ENCODE measurements around the gene KRTAP10-2.
"Not testable (repeated sequence)": the region's sequence is repeated elsewhere in the genome, so short reads cannot be mapped to it uniquely, and the experiment has no call there.

KRTAP10-2 gene

DNA sequence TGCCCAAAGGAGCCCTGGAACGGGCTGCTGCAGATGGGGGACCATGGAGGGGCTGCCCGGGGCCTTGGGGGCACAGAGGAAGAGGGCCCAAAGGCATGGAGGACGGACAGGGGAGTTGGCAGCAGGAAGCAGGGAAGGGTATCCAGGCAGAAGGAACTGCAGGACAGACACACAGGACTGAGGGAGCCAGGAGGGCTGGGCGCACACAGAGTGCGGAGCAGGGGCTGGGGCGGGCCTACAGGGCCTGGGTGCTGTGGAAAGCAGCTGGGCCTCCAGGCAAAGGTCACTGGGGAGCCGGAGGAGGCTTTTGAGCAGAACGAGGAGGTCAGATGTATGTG lies 39.4 kb downstream of the KRTAP10-2 start:
- DNase-seq = no peak

DNA sequence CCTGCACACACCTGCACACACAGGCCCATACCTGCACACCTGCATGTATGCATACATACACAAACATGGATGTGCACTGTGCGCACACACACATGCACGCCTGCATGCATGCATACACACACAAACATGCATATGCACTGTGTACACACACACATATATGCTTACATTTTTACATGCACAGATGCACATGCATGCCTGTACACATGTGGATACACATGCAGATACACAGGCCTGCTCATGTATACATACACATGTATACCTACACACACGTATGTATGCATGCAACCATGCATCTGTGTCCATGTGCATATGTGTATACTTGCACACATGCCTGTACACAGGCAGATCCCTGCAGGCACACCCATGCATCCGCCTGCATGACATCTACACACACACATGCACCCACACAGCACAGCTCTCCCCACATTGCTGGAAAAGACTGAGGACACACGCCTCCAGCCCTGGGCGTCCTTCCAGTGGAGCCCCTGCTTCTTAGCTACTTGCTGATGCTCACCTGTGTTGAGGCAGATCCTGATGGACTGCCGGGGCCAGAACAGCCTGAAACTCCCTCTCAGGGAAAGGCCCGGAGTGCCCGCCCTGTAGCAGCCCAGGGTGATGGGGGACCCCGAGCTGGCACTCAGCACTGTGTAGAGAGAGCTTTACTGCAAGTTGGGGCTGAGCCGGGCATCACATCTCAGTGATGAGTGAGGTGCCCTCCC lies 39.9 kb downstream of the KRTAP10-2 start:
- DNase-seq = no peak

DNA sequence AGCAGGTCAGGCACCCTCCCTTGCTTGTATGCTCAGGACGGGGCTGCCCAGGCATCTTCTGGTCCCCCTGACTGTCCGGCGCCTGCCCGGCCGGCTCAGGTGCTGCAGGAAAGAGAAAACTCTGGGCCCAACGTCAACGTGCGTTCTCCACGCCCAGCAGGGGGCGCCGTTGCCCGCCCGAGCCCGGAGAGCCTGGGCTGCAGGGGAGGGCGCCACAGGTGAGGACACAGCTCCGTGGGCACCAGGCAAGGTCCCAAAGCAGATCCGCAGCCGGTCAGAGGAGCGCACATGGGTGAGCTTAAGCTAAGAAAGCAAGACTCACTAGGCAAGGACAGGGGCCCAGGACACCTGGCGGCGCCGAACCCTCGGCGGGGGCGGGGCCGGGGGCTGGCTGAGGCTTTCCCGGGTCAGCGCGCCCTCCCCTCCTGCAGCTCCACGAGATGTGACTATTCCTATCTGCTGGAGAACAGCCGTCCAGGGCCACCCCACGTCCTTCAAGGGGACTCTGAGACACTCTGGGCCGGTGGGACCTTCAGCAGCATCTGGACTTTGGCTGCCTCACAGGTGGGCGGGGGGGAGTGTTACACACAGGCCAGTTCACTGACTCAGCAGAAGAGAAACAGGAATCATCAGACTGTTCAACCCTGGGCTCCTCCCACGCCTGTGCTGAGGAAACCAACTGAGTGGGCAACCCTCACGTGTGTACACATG lies 40.6 kb downstream of the KRTAP10-2 start:
- peak; percentile 83 for DNase-seq

DNA sequence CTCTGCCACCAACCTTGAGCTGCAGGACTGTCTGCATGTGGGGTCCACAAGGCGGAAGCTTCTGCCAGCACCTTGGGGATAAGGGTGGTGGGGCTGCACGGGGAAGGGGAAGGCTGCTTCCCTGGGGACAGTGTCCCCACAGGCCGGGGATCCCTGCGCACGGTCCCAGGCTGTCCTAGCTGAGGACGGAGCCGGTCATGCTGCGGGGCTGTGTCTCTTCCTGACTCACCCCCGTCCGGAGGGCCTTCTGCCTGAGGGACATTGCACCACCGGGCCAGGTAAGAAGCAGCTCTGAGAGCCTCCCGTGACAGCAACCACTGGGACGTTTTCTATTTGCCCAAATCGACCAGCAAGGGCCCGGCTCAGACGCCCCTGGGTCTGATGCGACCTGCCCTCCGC lies 41.2 kb downstream of the KRTAP10-2 start:
- DNase-seq = no peak

DNA sequence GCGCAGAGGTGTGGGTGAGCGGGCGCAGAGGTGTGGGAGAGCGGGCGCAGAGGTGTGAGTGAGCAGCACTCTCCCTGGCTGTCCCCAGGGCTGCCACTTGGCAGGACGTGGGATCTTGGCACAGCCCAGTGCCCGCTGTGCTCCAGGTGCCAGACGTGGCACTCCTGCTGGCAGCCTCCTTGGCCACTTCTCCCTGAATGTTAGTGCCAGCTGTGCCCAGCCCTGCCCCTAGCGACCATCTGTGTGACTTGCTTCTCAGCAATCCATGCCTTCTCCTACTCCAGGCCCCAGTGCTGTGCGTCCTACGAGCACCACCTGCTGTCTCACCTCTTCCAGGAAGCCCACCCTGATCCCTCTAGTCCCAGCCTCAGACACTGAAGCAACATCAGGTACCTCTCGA lies 41.8 kb downstream of the KRTAP10-2 start:
- DNase-seq = no peak

DNA sequence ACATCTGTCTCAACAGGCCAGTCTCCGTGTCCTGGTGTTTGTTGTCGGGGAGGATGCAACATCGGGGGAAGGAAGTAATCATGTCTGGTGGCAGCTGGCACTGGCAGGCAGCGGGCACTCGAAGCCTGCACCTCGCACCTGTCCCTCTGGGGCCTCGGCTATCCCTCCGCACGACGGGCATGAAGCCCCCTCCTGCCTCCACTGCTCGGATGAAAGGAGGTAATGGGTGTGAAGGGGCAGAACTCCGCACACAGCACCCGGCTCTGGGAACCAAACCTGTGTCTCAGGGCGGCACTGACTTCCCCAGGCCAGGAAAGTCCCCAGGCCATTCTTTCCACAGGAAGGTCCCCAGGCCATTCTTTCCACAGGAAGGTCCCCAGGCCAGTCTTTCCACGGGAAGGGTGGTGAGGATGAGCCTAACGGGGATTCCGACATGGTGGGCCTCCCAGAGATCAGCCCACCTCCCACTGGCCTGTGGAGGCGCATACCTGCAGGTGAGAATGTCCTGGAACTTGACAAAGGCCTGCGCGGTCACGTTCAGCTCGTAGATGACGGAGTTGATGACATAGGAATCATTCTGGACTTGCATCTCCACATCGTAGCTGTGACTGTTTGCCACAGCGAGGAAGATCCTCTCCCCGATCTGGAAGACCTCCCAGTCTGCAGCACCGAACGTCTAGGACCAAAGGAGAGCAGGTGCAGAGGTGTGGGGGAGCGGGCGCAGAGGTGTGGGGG lies 42.4 kb downstream of the KRTAP10-2 start:
- DNase-seq = no peak

DNA sequence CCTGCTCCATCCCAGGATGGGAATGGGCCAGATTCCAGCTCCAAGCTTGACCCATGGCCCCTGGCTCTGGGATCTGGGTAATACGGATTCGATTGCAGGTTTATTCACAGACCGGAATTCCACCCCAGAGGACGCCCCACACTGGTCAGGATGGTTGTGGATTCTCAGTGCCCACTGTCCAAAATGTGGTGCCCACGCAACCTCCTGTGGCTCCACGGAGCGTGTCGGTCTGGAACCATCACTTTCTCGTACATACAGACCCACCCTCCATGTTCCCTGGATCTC lies 42.9 kb downstream of the KRTAP10-2 start:
- DNase-seq = no peak

DNA sequence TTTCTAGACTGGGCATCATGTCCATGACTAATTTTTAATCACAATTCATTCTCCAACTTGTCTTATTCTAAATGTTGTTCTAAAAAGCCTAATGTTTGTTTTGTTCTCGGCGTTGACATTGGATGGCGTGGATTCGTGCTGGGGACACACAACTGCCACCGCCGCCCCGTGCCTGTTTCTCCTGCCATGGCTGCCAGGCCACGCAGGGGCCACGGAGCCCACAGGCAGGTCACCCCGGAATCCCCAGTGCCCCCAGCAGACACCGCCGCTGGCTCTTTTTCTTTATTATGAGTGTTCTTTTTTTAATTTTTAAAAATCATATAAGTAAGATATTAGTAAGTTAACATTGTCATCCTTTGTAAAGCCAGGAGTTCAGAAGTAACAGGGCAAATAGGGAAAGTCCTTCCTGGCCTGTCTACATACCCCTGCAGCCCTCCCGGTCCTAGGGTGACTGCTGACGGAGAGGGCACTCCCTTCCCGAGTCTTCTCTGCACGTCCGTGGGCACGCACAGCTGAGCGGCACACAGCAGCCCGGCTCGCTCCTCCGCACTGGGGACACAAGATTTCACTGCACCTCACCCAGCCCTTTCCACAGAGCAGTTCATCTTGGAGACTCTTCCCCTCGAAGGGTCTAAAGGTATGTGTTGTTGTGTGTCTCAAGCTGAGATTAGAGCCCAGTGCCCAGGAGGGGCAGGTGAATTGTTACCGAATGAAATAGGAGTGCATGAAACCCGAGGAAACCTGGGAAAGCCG lies 43.5 kb downstream of the KRTAP10-2 start:
- DNase-seq = no peak

DNA sequence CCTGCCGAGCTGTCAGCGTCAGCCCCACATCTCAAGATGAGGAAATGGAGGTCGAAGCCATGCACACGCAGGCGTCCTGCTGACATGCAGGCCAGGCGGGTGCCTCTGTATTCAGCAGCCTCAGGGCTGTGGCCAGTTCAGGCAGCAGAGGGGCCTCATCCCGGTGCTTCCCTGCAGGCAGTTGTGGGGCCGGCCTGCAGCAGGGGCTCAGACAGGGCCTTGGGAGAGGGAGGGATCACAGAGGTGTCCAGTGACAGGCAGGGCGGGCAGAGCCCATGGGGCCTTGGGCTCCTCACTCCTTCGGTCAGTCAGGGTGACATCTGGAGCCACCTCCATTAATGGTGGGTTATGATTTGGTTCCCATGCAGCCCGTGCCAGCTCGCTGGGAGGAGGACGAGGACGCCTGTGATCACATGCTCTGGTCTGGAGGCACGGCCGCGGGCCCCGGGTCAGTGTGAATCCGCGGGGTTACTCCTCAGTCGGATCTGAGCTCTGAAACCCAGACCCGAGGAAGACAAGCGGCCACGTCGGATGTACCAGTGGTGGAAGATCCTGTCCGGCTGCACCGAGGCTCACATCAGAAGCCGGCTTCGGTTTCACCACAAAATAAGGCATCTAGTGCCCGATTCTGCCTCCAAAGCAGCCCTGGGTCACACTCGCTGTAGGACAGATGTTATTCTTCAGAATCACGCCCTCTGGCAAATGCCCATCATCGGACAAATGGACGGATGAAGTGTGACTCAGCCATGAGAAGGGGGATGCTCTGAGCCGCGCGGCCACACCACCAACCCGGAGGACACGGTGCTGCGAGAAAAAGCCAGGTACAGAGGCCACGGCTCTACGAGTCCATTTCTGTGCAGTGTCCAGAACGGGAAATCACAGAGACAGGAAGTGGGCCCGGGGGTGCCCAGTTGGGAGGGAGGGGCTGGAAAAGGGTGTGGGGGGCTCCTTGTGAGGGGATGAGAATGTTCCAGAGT lies 44.7 kb downstream of the KRTAP10-2 start:
- DNase-seq = no peak

DNA sequence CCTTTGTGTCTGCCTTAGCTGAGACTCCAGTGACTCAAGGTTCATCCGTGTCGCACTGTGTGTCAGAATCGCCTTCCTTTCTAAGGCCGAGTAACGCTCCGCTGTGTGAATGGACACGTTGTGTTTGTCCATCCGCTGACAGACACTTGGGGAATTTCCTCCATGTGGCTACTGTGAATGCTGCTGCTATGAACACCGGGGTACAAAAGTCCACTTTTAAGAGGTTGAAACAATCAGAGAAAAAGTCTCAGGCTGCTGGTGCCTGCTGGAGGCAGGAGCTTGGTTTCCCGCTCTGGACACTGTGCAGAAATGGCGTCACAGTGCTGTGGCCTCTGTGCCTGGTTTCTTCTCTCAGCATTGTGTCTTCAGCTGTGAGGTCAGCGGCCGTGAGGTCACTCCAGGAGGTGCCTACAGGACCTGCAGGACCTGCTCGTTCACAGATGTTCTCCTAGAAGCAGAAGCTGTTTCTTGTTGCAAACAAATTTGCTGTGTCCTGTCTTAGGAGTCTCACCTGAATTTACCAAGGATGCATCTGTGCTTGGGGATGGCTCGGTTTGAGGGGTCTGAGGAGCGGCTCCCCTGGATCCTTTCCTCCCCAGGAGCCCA lies 45.5 kb downstream of the KRTAP10-2 start:
- DNase-seq = no peak

DNA sequence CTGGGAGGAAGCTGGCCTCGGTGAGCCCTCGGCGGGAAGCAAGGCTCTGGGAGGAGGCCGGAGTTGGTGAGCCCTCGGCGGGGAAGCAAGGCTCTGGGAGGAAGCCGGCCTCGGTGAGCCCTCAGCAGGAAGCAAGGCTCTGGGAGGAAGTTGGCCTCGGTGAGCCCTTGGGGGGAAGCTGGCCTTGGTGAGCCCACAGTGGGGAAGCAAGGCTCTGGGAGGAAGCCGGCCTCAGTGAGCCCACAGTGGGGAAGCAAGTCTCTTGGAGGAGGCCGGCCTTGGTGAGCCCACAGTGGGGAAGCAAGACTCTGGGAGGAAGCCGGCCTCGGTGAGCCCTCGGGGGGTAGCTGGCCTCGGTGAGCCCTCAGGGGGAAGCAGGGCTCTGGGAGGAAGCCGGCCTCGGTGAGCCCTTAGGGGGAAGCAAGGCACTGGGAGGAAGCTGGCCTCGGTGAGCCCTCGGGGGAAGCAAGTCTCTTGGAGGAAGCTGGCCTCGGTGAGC lies 47.4 kb downstream of the KRTAP10-2 start:
- DNase-seq = no peak

DNA sequence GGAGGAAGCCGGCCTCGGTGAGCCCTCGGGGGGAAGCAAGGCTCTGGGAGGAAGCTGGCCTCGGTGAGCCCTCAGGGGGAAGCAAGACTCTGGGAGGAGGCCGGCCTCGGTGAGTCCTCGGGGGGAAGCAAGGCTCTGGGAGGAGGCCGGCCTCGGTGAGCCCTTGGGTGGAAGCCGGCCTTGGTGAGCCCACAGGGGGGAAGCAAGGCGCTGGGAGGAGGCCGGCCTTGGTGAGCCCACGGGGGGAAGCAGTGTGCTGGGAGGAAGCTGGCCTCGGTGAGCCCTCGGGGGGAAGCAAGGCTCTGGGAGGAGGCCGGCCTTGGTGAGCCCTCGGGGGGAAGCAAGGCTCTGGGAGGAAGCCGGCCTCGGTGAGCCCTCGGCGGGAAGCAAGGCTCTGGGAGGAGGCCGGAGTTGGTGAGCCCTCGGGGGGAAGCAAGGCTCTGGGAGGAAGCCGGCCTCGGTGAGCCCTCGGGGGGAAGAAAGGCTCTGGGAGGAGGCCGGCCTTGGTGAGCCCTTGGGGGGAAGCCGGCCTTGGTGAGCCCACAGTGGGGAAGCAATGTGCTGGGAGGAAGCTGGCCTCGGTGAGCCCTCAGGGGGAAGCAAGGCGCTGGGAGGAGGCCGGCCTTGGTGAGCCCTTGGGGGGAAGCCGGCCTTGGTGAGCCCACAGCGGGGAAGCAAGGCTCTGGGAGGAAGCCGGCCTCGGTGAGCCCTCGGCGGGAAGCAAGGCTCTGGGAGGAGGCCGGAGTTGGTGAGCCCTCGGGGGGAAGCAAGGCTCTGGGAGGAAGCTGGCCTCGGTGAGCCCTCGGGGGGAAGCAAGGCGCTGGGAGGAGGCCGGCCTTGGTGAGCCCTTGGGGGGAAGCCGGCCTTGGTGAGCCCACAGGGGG lies 48.1 kb downstream of the KRTAP10-2 start:
- DNase-seq = not testable (repeated sequence)

DNA sequence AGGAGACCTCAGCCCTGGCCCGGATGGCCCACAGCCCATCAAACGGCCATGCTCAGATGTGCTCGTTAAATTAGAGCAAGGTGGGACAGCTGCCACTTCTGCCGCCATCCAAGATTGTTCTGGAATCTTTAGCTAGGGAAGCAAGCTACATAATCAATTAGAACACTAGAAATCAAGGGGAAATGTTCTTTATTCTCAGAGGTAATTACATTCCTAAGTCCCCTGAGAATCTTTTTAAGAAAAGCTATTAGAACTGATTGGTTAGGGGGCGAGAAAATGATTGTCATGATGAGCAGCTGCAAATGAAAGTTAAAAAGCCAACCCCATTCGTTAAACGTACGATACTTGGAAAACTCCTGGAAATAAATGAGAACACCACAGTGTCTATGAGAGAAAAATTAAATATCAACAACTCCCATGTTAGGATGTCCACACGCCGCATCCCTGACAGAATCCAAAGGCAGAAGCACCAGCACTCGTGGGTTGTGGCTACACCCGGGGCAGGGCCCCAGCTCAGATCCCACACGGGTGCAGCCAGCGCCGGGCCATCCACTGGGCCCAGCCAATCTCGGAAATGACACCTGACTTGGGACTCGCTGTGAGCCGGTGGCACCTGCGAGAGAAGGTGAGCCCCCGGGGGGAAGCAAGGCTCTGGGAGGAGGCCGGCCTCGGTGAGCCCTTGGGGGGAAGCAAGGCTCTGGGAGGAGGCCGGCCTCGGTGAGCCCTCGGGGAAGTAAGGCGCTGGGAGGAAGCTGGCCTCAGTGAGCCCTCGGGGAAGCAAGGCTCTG lies 48.9 kb downstream of the KRTAP10-2 start:
- DNase-seq = no peak
